HG03159 (cell line): Measurements from ENCODE around the gene ZNF541.
A peak's percentile ranks its signal among the peaks of the same experiment; 100 is the strongest.

Experiments
- ATAC-seq: cut with Tn5 transposase; IDR thresholded peaks from one replicate; pipeline ENCODE4 v1.9.1; 2021; ENCODE audit warnings: mild to moderate bottlenecking, moderate library complexity; ENCODE audit not compliant: unreplicated experiment

Gene ZNF541, protein sequence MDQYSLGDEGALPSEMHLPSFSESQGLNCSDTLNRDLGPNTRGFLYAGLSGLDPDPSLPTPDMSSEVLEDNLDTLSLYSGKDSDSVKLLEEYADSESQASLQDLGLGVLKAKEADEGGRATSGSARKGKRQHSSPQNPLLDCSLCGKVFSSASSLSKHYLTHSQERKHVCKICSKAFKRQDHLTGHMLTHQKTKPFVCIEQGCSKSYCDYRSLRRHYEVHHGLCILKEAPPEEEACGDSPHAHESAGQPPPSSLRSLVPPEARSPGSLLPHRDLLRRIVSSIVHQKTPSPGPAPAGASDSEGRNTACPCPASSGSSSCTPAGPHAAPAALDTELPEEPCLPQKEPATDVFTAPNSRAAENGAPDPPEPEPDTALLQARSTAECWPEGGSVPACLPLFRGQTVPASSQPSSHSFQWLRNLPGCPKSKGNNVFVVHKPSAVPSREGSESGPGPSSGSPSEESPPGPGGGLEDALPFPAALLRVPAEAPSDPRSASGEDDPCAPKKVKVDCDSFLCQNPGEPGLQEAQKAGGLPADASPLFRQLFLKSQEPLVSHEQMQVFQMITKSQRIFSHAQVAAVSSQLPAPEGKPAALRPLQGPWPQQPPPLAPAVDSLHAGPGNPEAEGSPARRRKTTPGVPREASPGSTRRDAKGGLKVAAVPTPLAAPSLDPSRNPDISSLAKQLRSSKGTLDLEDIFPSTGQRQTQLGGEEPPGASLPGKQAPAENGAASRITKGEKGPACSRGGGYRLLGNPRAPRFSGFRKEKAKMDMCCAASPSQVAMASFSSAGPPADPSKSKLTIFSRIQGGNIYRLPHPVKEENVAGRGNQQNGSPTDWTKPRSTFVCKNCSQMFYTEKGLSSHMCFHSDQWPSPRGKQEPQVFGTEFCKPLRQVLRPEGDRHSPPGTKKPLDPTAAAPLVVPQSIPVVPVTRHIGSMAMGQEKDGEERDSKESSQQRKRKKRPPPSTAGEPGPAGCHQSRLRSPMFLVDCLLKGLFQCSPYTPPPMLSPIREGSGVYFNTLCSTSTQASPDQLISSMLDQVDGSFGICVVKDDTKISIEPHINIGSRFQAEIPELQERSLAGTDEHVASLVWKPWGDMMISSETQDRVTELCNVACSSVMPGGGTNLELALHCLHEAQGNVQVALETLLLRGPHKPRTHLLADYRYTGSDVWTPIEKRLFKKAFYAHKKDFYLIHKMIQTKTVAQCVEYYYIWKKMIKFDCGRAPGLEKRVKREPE (N-terminal part only)

DNA sequence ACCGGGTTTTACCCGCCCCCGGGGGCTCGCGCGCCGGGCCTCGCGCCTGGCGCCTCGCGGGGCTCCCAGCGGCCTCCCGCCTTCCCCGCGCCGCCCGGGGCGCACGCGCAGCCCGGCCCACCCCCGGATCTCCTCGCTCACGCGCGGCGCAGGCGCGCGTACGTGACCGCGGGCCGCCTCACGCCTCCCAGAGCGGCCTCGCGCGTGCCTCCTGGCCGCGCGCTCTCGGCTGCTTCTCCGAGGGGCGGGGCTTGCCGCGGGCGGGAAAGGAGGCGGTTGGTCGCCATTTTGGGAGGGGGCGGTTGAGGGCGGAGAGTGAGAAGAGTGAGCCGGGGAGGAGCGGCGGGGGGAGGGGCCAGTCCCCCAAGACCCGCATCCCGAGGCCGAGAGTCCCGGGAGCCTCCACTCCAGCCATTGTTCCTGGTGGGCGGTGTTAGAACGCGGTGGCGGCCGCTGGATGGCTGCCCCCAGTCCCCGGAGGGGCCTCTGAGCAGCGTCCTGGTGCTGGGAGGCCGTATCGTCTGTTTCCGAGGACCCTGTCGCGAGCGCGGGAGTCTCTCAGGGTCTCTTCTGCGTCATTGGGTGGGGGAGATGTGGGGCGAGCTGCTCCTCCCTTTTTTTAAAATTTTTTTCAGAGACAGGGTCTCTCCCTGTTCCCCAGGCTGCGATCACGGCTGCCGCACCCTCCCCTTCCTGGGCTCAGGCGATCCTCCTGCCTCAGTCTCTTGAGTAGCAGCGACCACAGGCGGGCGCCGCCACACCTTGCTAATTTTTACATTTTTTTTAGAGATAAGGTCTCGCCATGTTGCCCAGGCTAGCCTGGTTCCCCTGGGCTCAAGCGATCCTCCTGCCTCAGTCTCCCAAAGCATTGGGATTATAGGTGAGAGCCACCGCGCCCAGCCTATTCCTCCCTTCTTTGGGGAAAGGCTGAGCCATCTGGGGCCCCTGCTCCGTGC is at the start of gene ZNF541:
Gene ZNF541 (minus strand): TSS at position 78 of the 956 bp plus-strand sequence. CDS start 17,292 bp downstream, outside the sequence.
- no peak for ATAC-seq

DNA sequence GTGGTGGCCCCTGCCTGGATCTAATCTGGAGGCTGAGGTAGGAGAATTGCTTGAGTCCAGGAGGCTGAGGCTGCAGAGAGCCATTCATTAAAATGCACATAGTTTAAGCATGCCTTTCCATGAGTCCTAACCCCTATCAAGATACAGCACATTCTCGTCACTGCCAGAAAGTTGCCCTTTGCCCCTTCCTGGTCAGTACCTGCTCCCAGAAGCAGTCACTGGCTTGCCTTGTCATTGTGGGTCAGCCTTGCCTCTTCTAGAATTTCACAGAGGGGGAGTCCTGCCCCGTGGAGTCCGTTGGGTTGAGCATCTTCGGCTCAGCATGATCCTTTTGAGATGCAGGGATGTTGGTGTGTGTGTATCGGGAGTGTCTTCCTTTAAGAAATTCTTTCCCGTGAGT is 46.8 kb upstream of the ZNF541 start:
- no peak for ATAC-seq

DNA sequence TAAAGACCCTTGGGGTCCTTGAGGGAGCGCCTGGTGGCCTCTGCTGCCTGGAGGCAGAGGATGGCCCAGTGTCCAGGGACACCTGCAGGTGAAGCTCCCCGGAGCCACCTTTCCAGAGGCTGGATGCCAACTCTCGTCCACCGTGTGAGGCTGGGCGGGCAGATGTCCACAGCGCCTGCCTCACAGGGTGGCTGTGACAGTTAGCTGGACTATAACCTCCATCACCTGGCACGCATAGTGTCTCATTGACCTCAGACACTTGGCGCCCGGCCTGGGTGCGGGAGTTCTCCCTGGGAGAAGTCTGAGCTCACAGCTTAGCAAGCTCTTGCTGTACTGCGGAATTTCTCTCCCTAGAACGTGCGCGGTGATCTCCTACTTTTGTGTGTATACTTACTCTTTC is 45.8 kb upstream of the ZNF541 start:
- ATAC-seq = no peak

DNA sequence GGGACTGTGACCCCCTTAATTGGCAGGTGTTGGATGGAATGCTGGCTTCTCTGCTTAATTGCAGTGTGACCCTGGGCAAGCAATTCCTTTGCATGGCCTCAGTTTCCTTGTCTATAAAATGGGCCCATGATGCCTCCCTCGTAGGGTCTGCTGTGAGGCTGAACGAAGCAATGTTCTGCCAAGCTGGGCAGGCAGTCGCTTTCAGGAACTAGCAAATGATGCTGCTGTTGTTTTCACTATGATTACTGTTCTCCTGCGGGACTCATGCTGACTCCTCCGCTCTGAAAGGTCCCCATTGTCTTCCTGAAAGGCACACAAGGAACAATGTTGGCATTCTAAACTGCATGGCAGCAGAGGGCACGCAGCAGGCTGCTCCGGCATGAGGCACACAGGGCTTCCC is 42.8 kb upstream of the ZNF541 start:
- ATAC-seq = no peak

DNA sequence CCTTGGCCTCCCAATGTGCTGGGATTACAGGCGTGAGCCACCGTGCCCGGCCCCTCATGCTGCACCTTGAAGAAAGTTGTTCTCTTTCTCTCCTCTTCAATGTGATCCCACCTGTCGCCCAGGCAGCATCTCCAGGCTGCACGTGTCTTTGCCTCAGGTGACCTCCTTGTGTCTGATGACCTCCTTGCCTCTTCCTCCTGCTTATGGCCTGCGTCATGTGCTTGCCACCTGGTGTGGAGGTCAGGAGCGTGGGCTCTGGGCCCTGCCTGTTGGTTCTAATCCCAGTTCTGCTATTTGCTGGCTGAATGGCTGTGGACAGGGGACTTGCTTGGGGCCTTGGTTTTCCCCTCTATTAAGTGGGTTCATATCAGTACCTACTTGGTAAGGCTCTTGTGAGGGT is 42.3 kb upstream of the ZNF541 start:
- no peak for ATAC-seq

DNA sequence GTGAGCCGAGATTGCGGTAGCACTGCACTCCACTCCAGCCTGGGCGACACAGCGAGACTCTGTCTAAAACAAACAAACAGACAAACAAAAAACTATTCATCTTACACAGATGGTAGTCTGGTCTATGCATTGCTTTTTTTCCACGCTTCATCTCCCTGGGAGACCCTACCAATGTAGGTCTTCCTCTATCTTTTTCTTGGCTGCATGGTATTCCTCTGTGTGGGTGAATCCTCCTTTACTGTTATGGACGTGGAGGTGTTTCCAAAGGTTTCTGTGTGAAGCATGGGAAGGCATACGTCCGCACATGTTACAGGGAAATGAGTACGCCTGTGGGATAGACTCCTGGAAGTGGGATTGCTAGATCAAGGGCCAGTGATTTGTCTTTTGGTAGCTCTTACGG is 41.6 kb upstream of the ZNF541 start:
- no peak for ATAC-seq

DNA sequence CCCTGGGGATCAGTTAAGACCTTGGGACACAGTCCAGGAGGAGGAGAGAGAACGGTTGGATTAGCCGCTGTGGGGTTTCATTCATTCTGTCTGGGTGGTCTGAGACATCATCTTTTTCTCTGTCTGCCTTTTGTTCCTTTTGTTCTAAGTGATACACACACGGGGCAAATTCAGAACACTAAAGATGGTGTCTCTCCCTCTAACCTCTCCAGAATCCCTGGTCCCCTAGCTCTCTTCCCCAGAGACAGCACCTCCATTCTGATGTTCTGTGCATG is 41.0 kb upstream of the ZNF541 start:
- no peak for ATAC-seq

DNA sequence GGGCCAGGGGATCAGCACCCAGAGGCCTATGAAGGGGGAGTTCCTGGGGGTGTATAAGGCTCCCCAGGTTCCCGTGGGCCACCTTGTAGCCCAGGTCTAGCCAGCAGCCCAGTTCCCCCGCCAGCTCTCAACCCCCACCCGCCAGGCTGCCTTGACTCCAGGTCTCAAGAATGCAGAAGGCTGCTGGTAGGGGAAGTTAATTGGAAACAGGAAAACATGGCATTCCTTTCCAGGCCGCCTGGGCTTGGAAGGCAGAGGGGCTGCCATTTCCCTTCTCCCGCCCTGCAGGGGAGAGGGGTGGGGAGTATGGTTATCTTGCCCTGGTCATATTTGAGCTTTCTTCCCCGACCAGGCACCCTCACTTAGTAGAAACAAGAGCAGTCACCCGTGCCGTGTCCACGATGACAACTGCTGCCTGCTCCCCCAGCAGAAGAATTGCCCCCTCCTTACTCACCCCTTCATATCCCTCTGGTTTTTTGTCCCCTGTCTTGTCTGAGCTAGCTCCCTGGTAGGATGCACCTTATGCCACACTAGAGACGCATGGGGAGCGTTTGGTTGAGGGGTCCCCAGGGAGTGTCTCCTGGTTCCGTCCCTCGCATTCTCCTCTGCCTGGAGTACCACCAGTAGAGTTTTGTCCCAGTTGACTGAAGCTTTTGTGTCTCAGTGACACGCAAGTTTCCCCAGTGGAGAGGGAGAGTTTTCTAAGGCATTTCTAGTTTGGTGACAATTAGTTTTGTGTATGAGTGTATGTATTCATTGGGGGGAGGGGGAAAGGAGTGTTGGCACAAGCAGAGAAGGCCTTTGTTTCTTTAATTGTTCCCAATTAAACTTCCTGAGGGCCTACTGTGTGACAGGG is 40.4 kb upstream of the ZNF541 start:
- ATAC-seq = no peak

DNA sequence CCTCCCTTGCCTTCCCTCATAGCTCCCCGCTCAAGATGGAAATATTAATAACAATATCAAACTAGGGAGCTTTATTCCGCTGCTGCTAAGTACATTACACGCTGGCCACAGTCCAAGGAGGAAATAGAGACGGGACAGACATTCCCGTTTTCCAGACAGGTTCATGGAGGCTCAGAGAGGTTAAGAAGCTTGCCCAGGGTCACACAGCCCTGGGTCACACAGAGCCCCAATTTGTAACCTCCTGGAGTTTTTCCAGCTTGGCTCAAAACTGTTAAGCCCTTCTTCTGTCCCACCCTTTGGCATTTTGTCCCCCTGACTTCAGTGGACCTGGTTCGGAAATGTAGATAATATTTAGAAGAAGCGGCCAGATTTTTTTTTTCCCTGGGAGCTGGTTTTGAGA is 38.0 kb upstream of the ZNF541 start:
- no peak for ATAC-seq

DNA sequence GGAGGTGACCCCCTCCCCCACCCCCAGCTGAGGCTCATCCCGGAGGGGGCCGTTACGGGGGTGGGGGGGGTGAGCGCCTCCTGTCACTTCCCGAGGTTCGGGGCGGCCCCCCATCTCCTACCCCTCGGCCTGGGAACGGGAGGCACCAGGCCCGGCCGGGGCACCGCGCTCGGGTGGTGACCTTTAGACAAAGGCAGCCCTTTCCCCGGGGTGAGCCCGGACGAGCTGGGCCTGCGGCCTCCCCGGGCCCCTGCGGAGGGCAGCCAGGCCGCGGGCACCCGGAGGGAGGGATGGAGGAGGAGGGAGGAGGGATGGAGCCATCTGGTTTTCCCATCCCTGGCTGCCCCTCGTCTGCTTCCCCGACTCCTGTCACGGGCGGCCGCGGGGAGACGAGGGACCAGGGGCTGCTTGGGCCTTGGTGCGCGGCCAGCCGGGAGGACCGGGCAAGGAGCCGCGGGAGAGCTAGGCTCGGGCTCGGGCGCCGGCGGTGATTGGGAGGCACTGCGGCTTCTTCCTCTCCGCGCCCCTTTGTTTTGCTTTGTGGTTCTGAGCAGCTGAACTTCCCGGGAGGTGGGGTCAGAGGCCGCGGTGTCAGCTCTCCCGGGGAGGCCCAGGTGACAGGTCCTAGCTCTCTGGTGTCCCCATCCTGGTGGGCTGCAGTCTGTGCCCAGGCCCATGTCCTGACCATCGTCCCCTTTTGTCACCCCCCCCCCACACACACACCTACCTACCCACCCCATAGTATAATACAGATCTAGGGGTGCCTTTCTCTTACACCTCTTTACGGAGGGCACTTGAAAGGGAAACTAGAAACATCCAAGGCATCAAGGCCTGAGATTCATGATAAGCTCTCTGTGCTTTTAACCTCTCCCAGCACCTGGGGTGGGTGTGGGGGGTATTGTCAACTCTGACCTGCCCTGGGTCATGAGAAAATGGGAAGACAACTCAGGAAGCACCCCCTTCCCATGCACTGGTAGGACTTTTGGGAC is 37.3 kb upstream of the ZNF541 start:
- no peak for ATAC-seq

DNA sequence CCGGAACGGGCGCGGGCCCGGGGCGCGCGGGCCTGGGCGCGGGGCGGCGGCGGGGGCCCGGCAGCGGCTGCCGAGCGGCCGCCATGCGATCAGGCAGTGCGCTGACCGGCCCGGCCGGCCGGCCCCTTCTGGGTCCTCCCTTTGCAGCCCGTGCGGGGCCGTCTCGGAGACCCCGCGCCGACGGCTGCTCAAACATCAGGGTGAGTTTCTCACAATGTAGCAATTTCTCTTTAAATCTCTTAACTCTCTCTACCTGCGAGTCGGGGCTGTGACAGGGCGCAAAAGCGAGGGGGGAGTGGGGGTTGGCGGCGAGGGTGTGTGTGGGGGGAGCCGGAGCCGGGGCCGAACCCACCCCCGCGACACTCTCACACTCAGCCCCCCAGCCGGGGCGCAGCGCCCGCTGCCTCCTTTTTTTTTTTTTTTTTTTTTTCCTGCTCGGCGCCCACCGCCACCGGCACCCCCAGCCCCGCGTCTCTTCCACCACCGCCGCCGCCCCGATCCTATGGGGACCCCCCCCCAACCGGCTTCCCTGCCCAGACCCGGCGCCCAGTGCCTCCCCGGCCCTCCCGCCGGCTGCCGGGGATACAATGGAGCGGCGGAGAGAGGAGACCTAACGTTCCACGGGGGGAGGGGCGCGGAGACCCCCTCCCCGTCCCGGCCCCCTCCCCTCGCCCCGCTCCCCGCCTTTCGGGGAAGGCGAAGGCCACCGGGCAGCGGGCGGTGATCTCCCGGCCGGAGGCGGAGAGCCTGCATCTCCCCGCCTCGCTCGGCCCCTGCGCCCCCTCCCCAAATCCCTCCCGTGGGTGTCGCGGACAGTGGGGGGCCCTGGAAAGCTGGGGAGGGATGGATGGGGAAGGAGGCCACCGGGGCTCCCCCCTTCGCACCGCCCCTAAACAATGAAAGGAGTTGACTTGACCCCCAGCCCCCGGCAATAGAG is 36.3 kb upstream of the ZNF541 start, which contains the start of gene BICRA:
Gene BICRA (plus strand): TSS at position 166 of the 937 bp plus-strand sequence. CDS start 64,441 bp downstream, outside the sequence.
- peak; percentile 47 for ATAC-seq

DNA sequence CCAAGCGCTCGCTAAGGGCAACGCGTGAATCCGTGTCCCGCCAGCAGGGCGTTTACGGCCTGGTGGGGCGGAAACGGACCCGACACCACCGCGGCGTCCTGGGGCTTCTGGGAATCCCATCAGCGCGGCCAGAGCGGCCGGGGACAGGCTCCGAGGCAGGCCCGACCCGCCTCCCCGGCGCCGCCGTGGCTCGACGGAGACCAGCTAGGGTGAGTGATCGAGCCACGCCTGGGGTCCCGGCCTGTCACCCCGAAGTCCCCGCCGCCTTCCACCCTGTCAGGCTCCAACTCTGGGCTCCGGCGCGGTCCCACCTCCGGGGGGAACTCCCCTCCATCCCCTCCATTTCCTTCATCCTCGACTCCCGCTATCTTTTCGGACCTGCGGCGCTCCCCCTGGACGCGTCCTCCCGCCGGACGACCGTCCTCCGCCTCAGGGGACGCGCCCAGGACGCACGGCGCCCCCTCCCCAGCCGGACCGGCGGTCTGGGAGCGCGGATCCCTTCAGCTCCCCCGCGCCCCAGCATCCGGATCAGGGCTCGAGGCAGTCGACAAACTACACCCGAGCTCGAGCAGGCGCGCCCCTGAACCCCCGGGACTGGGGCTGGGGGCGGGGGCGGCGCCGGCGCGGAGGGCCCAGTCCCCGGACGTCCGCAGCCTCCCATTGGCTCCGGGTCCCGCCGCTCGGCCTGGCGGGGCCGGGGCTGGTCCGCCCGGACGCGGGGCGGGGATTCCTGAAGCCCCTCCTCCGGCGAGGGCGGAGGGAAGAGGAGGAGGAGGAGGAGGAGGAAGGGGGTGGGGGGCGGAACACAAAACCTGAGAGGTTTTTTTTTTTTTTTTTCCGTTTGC is 35.3 kb upstream of the ZNF541 start:
- ATAC-seq = peak; percentile 72

DNA sequence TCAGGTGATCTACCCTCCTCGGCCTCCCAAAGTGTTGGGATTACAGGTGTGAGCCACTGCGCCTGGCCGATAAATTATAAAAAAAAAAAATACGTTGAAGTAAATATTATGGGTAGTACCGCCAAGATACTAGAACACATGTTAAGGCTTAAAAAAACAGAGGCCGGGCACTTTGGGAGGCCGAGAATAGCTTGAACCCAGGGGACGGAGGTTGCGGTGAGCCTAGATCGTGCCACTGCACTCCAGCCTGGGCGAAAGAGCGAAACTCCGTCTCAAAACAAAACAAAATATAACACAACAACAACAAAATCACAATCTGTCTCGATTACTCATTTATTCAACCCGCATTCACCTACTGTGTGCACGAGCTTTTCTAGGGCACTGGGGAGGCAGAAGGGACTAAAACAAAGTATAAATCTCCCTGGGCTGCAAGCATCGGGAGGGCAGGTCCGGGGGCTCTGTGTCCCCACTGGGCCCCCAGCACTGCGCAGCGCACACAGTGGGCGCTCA is 34.7 kb upstream of the ZNF541 start:
- no peak for ATAC-seq

DNA sequence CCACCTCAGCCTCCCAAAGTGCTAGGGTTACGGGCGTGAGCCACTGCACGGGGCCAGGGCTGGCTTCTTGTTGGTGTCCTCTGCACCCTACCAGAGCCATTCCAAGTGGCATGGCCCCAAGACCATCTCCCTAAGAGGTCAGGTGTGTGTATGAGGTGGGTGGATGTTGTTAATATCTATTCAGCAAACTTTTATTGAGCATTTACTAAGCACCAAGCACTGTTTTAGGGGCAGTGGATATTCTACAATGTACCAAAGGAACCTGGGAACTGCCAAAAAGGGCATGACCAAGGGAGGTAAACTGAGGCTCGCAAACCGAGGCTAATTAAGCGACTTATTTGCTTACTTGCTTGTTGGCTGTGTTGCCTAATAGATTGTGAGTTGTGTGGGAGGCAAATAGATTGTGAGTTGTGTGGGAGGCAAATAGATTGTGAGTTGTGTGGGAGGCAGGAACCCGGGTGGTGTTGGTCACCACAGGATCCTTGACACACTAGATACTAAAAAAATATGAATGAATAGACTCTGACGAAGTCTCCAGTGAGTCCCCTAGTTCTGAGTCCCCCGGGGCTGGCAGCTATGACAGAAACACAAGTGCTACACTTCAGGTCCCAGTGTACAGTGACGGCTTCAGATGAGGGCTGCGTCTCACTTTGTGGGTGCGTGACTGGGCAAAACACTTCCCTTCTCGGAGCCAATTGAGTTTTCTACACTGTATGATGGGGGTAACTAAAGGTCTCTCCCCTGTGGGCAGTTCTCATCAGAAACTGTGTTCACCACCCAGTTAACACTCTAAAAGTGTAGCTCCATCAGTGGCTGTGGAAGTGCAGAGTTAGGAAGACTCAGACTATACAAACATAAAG is 31.0 kb upstream of the ZNF541 start:
- no peak for ATAC-seq
